HEK293 (cell line): ENCODE results near the gene LILRA5.

Source experiments
- CTCF ChIA-PET: fragments of 350-600 bp; formaldehyde crosslinking; extraction: SDS; loops from one replicate; lab custom pipeline; 2021; ENCODE audit warnings: antibody characterized with exemption; lab: Yijun Ruan, JAX
- POLR2A ChIA-PET: fragments of 300-600 bp; formaldehyde crosslinking; extraction: SDS; loops from one replicate; lab custom pipeline; 2020; ENCODE audit warnings: antibody characterized with exemption, inconsistent platforms; lab: Yijun Ruan, JAX
- H3K27ac ChIP-seq: fragments of 200-500 bp; sonication (Bioruptor generic); 2 replicates; pipeline ENCODE4 v1.5.1; 2014; ENCODE audit warnings: low read depth, low read length, control low read depth, inconsistent platforms; ENCODE audit errors: extremely low read depth
- H3K36me3 ChIP-seq, 2 experiments: fragments of 200-500 bp in 1 of 2; sonication (Bioruptor generic) in 1 of 2; 1 replicate in 1 of 2; 2 replicates in 1 of 2; pipeline ENCODE4 v1.5.1; 2014 to 2017; ENCODE audit warnings: inconsistent platforms in 2 of 2, low read length in 2 of 2; ENCODE audit not compliant: control insufficient read depth in 2 of 2, insufficient read depth in 1 of 2
- H3K4me1 ChIP-seq: fragments of 200-500 bp; sonication (Bioruptor generic); 2 replicates; pipeline ENCODE4 v1.5.1; 2014; ENCODE audit warnings: mild to moderate bottlenecking, low read length, inconsistent platforms; ENCODE audit not compliant: control insufficient read depth, insufficient read depth
- H3K4me3 ChIP-seq: 2 replicates; pipeline ENCODE4 v1.5.1; 2011; ENCODE audit warnings: low read depth, mild to moderate bottlenecking, control low read depth, low read length, moderate library complexity
- H3K9me3 ChIP-seq: fragments of 200-500 bp; sonication (Bioruptor generic); 2 replicates; pipeline ENCODE4 v1.5.1; 2014; ENCODE audit warnings: low read depth, low read length, inconsistent platforms; ENCODE audit not compliant: control insufficient read depth, insufficient read depth
- BCL11B ChIP-seq: fragments of 450-650 bp; formaldehyde crosslinking; IDR thresholded peaks from 2 replicates; pipeline ENCODE4 v1.5.1; 2016; ENCODE audit warnings: low read depth, missing biosample characterization, missing genetic modification characterization
- HOXA7 ChIP-seq: sonication (generic); formaldehyde crosslinking; IDR thresholded peaks from 2 replicates; pipeline ENCODE4 v1.8.1; 2022; ENCODE audit warnings: missing genetic modification reagents, borderline replicate concordance
- KLF1 ChIP-seq: fragments of 450-650 bp; formaldehyde crosslinking; IDR thresholded peaks from 2 replicates; pipeline ENCODE4 v1.5.1; 2016; ENCODE audit warnings: missing biosample characterization, missing genetic modification characterization
- KLF16 ChIP-seq: fragments of 450-650 bp; formaldehyde crosslinking; IDR thresholded peaks from 2 replicates; pipeline ENCODE4 v1.5.1; 2017; ENCODE audit warnings: missing biosample characterization, missing genetic modification characterization
- KLF7 ChIP-seq: fragments of 450-650 bp; formaldehyde crosslinking; IDR thresholded peaks from 2 replicates; pipeline ENCODE4 v1.5.1; 2016; ENCODE audit warnings: missing biosample characterization, missing genetic modification characterization, borderline replicate concordance
- ZBTB26 ChIP-seq: fragments of 450-650 bp; formaldehyde crosslinking; optimal IDR thresholded peaks from 2 replicates; pipeline ENCODE3; 2016; ENCODE audit warnings: missing biosample characterization, mild to moderate bottlenecking, missing genetic modification characterization
- ZBTB48 ChIP-seq: fragments of 450-650 bp; formaldehyde crosslinking; IDR thresholded peaks from 2 replicates; pipeline ENCODE4 v1.5.1; 2016; ENCODE audit warnings: missing biosample characterization, missing genetic modification characterization
- ZFP69B ChIP-seq: fragments of 450-650 bp; formaldehyde crosslinking; IDR thresholded peaks from 2 replicates; pipeline ENCODE4 v1.5.1; 2016; ENCODE audit warnings: missing biosample characterization, missing genetic modification characterization
- ZNF148 ChIP-seq: fragments of 450-650 bp; formaldehyde crosslinking; IDR thresholded peaks from 2 replicates; pipeline ENCODE4 v1.5.0; 2017; ENCODE audit warnings: missing biosample characterization, missing genetic modification characterization, borderline replicate concordance
- ZNF155 ChIP-seq: fragments of 450-650 bp; formaldehyde crosslinking; IDR thresholded peaks from 2 replicates; pipeline ENCODE4 v1.5.1; 2016; ENCODE audit warnings: missing biosample characterization, missing genetic modification characterization
- ZNF211 ChIP-seq: fragments of 450-650 bp; formaldehyde crosslinking; IDR thresholded peaks from 2 replicates; pipeline ENCODE4 v1.5.1; 2016; ENCODE audit warnings: low read depth, missing biosample characterization, missing genetic modification characterization
- ZNF223 ChIP-seq: fragments of 450-650 bp; formaldehyde crosslinking; IDR thresholded peaks from 2 replicates; pipeline ENCODE4 v1.5.1; 2016; ENCODE audit warnings: missing biosample characterization, missing genetic modification characterization
- ZNF416 ChIP-seq: fragments of 450-650 bp; formaldehyde crosslinking; IDR thresholded peaks from 2 replicates; pipeline ENCODE4 v1.5.1; 2016; ENCODE audit warnings: missing biosample characterization, missing genetic modification characterization
- ZNF623 ChIP-seq: fragments of 450-650 bp; formaldehyde crosslinking; IDR thresholded peaks from 2 replicates; pipeline ENCODE4 v1.5.1; 2016; ENCODE audit warnings: missing biosample characterization, missing genetic modification characterization
- ZNF654 ChIP-seq: fragments of 450-650 bp; formaldehyde crosslinking; IDR thresholded peaks from 2 replicates; pipeline ENCODE4 v1.5.1; 2016; ENCODE audit warnings: low read depth, missing biosample characterization, missing genetic modification characterization
- ZNF768 ChIP-seq: fragments of 450-650 bp; formaldehyde crosslinking; IDR thresholded peaks from 2 replicates; pipeline ENCODE4 v1.5.1; 2018; ENCODE audit warnings: missing biosample characterization, mild to moderate bottlenecking, missing genetic modification characterization
- ZSCAN4 ChIP-seq: fragments of 450-650 bp; formaldehyde crosslinking; IDR thresholded peaks from 2 replicates; pipeline ENCODE4 v1.5.1; 2017; ENCODE audit warnings: missing biosample characterization, missing genetic modification characterization

Gene LILRA5

GRCh38 chr19:54257116-54257480, 55.9 kb downstream of the LILRA5 start, which contains the start of gene LILRB5:
TSS of gene LILRB5 (minus strand) at chr19:54257273. CDS start at chr19:54257193, 80 bp downstream.
- Histone ChIP-seq H3K4me1 (no peaks in the 10 kb centered on the region), H3K27ac (no peak within 1 kb of the TSS), H3K9me3 (no peaks in the 10 kb centered on the region), H3K36me3 (no peaks in the 10 kb centered on the region)
- CTCF ChIA-PET = interaction anchor here (3.4 kb wide), 1 partner anchor 9 kb away, joined by 26 read pairs; no protein-coding TSS in a partner anchor
- POLR2A ChIA-PET = no interaction called here
- no peak for TF ChIP-seq KLF7 (tag by site-specific recombination)
- no peak for TF ChIP-seq ZFP69B (tag by site-specific recombination)
- TF ChIP-seq ZNF768 (tag by site-specific recombination) = no peak
- TF ChIP-seq ZNF155 (tag by site-specific recombination) = no peak
- TF ChIP-seq ZNF148 (tag by site-specific recombination) = no peak
- no peak for TF ChIP-seq ZNF211 (tag by site-specific recombination)
- TF ChIP-seq ZNF623 = no peak
- no peak for TF ChIP-seq ZNF654 (tag by site-specific recombination)
- TF ChIP-seq BCL11B (tag by site-specific recombination) = no peak
- TF ChIP-seq KLF1 (tag by site-specific recombination) = no peak
- TF ChIP-seq ZNF223 (tag by site-specific recombination) = no peak
- TF ChIP-seq KLF16 = no peak
- TF ChIP-seq ZBTB26 (tag by site-specific recombination) = no peak
- no peak for TF ChIP-seq ZSCAN4 (tag by site-specific recombination)
- TF ChIP-seq HOXA7 (CRISPR knock-in tag) = no peak
- no peak for TF ChIP-seq ZNF416 (tag by site-specific recombination)
- no peak for TF ChIP-seq ZBTB48 (tag by site-specific recombination)
- TF ChIP-seq, all 188 proteins: peak for 0
- H3K4me3 ChIP-seq = no peak within 1 kb of the TSS
